ENCODE measurements around the gene PPARD.
"Not testable (repeated sequence)": the region's sequence is repeated elsewhere in the genome, so short reads cannot be mapped to it uniquely, and the experiment has no call there.

PPARD gene

DNA sequence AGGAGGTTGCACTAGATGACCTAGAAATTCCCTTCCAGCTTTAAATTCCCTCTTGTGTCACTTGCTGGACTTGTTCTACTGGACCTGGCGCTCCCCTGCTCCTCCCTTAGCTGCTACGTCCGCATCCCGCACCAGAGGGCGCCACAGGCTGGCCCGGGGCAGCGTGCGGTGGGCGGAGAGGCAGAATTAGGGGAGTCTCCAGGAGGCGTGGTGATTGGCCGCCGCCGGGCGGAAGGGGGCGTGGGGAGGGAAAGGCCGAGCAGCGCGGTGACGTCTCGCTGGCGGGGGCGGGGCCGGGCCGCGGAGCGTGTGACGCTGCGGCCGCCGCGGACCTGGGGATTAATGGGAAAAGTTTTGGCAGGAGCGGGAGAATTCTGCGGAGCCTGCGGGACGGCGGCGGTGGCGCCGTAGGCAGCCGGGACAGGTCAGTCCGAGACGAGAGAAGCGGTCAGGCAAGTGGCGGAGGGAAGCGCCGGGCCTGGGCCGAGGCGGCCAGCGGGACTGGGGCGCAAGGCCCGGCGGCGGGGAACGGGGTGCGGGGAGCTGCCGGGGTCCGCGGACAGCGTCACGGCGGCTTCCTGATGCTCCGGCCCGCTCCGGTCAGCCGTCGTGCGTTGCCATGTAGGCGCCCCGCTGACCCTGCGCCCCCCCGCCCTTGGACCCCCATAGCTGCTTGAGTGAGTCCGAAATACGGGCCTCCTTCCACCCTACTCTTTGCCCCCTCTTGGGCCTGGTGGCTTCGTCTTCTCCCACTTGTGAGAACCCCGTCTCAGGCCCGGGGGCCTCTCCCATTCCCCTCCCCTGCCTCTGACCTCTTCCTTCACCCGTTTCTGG lies at the start of gene PPARD:
PPARD (plus strand) TSS at position 301 of the 834 bp plus-strand sequence. CDS start 68,530 bp downstream, outside the sequence.
- DNase-seq (ENCODE audit: low spot score), result peak; percentile 92

DNA sequence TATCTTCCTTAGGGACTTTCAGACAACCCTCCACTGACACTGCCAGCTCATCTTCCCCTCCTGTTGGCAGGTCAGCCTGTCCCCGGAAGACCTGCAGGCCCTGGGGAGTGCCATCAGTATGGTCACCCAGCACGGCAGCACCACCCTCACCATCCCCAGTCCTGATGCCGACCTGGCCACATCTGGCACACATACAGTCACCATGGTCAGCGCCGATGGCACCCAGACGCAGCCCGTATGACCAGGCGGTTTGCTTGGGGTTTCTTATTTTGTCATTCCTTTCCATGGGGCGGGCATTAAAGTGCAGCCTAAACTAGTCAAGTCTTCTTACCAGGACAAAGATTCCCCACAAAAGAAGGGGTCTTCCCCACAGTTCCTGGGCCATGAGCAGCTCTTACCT lies 48.7 kb upstream of the PPARD start:
- DNase-seq (ENCODE audit: low spot score), result no peak

DNA sequence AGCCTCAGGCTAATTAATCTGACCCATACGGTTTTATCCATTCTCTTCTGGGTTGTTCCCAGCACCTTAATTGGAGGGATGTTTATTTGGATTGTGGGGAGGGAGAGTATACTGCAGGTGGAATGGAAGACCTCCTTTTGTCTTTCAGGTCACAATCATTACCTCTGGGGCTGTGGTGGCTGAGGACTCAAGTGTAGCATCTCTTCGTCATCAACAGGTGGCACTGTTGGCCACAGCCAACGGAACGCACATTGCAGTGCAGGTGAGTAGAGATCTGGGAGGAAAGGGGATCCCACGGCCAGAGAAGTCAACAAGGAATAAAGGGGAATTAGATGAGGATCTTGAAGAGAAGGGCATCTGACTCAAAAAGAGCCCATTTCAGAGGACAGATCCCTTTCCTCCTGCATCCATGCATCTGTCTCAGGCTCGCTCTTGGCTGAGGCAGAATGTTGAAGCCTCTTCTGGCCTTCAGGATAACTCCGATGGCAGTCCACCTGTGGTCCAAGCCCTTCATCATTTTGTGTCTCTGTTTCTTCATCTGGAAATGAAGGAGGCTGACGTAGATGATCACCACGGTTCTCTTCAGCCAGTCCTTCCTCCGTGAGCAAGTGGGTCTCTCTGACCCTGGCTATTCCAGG lies 47.9 kb upstream of the PPARD start:
- peak; percentile 75 for DNase-seq (ENCODE audit: low spot score)

DNA sequence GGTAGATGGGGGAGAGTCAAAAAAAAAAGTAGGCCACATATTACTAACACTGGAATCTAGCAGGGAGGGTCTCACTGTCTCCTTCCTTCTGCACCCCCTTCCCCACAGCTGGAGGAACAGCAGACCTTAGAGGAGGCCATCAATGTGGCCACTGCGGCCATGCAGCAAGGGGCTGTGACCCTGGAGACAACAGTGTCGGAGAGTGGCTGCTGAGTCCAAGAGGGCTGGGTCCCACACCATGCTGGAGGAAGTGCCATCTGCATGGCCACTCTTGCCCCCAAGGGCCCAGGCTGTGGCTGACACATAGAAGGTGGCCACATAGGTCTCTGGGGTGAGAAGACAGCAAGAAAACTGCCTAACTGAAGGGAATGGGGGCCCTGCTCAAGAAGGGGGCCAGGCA lies 47.3 kb upstream of the PPARD start:
- DNase-seq (ENCODE audit: low spot score), result no peak

DNA sequence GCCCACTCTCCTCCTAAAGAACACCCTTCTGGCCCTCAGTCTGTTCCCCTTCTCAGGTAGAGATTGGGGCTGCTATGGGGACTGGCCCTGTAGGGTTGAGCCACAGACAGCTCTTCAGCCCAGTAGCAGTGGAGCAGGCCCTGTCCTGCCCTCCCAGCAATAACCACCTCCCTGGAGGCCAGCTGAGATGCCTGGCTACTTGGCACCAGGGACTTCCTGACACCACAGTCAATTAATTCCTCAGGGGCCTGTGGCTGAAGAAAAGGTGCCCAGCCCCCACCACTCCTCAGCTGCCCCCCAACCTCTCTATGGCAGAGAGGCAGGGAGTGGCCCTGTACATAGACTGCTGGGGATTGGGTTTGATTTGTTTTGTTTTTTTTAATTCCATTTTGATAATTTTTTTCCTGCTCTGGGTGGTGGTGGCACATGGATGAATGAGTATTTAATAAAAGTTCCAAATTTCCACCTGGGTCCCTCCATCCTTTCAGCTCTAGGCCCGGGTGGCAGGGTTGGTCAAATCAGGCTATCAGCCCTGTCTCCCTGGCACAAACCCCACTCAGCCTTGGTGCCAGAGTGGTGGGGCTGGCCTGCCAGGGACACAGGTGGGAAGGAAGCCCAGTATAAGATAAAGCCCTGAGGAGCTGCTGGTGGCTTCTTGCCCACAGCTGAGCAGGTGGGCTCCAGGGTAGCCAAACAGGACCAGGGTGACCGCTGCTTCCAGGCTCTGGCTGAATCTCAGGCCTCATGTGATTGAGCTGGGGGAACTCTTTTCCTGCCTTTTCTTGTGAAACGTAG lies 46.6 kb upstream of the PPARD start:
- DNase-seq (ENCODE audit: low spot score), result no peak

DNA sequence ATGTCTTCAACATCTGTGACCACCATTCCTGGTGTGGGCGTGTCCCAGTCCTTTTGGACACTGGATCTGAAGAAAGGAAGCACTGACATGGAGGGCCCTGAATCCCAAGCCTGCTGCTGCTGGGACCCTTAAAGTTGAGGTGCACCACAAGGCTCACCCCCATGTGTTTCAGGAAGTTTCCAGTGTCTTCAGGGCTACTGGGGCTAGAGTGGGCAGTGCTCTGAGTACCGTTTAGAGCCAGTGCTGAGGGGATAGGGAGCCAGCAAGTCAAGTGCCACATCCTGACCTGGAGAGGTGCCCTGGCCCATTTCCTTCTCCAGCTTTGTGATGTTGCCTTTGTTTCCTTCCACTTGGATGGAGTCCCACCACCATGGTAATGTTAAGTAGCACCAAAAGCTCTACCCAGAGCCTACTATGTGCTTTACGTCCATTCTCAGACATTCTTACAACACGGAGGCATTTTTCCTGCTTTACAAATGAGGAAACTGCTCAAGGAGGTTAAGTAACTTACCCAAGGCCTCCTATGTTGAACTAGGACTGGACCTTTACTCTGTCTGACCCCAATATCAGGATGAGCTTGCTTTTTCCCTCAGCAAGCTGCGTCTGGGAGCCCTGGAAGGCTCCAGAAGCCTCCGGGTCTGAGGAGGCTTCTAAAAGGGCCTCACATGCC lies 45.3 kb upstream of the PPARD start:
- no peak for DNase-seq (ENCODE audit: low spot score)

DNA sequence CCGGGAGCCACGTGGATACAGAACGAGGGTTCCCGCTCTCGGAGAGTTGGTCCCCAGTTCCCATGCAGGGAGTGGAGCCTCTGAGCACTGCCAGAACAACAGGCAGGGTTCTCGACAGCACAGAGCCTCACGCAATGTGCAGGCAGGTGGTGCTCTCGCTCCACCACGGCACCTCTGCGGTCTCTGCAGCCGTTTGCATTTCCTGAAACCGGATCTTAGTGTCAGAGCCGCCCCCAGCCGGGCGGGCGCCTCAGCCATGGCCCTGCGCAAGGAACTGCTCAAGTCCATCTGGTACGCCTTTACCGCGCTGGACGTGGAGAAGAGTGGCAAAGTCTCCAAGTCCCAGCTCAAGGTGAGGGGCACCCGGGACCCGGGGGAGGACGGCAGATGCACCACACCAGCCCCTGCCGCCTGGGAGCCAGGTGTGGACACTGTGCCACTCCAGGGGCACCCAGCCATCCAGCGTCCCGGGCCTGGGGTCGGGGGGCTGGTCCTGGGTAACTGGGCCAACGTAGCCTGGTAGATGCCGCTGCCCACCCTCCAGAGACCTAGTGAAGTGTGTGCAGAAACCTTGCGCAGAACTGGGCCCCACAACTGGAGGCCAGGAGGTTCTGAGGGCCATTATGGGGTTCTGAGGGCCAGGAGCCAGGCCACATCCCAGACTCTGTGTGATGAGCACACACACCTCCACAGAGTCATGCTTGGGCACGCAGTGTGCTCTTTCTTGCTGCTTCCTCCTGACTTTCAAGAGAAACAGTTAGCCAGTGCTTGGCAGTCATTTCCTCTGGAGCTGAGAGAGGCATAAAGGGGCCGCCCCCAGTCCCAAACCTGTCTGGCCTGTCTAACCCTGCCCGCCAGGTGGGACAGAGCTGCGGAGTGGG lies 44.5 kb upstream of the PPARD start, which contains the start of gene DEF6:
DEF6 (plus strand) TSS at position 218 of the 881 bp plus-strand sequence; CDS start at position 257, 39 bp downstream.
- peak; percentile 87 for DNase-seq (ENCODE audit: low spot score)

DNA sequence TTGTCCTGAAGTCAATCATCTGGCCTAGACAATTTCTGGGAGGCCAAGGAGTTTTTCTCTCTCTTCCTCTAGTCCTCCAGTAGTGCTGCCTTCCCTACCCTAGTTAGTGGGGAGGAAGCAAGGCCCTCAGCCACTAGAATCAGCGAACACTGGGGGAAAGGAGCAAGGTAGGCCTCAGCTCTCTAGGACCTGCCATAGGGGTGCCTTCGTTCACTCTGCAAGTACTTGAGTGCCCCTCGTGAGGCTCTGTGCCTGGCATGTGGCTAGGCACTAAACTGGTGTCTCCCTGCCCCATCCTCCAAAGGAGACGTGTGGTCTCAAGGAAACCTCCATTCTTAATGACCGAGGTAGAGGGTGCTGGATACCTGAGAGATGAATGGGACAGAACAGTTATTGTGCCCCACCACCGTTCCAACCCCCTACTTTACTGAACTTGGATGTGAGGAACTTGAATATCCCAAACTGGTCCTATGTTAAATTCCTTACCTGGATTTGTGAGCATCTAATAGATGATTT lies 43.7 kb upstream of the PPARD start:
- DNase-seq (ENCODE audit: low spot score), result no peak

DNA sequence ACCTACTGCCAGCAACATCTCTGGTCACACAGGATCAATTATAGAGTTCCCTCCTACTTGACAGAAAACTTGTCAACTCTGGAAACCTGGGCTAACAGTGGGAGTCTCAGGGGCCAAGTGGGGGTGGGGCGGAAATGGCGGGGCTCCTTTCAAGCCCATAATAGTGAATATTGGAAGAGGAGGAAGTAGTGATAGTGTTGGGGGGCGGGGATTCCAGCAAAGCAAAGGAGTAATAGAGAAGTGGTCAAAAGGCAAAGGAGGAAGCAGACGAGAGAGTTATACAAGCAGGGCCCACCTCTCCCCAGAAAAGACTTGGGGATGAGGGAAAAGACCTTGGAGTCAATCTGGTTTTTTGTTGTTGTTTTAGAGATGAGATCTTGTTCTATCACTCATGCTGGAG lies 42.7 kb upstream of the PPARD start:
- DNase-seq (ENCODE audit: low spot score), result no peak

DNA sequence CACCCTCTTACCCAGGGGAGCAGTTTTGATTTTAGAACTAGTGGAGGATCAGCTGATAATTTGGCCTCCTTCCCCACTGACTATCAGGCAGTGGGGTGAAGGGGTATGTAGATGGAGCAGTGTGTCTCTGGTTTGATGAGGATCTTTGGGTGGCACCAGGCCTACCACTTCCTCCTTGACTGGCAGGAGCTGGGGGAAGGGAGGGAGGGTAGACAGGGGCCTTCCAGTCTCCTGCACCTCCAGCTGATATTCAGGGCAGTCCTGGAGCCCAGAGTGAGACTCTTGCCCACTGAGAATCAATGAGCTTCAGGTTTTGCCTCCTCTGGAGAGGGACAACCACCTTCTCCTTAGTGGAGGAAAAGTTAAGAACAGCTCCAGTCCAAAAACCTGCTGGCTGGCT lies 41.5 kb upstream of the PPARD start:
- no peak for DNase-seq (ENCODE audit: low spot score)

DNA sequence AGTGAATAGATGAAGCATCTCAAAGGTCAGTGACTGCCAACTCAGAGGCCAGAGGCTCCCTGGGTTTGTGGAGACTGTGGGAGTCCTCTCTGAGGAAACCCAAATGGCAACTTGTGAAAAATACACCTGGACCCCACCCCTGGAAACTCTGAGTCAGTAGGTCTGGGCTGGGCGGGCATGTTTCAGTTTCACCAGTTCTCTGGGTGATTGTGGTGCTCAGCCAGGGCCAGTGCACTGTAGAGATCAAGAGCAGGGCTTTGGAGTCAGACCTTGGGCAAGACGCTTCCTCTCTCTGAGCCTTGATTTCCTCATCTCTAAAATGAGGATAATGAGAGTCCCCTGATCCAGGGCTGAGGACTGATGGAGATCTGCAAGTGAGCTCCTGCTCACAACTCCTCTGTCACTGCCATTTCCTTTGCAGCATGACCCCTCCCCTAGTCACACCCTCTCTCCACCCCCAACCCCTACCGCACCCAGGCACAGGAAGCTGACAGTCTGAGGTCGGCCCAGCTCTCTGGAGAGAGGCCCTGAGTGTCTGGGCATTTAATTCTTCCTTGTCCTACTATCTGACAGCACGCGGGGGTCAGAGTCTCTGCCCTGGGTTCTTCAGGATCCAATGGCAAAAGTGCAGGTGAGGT lies 39.6 kb upstream of the PPARD start:
- peak; percentile 28 for DNase-seq (ENCODE audit: low spot score)

DNA sequence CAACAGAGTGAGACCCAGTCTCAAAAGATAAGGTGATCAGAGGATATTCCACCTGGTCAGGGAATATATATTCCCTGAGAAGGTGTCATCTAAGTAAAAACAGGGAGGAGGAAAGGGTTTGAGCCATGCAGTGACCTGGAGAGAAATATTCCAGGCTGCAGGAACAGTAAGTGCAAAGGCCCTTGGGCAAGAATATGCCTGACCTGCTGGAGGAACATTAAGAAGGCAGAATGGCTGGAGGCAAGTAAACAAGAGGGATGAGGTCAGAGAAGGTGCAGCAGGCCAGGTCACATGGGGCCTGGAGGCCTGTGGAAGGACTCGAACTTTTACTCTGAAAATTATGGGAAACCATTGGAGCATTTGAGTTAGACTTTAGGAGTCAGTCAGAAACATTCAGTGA lies 38.1 kb upstream of the PPARD start:
- DNase-seq (ENCODE audit: low spot score), result no peak

DNA sequence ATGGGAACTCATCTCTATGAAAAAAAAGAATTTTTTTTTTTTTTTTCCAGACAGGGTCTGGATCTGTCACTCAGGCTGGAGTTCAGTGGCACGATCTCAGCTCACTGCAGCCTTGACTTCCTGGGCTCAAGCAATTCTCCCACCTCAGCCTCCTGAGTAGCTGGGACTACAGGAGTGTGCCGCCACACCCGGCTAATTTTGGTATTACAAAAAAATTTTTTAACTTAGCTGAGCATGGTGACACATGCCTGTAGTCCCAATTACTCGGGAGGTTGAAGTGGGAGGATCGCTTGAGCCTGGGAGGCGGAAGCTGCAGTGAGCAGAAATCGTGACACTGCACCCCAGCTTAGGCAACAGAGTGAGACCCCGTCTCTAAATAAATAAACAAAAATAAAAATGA lies 37.2 kb upstream of the PPARD start:
- no peak for DNase-seq (ENCODE audit: low spot score)

DNA sequence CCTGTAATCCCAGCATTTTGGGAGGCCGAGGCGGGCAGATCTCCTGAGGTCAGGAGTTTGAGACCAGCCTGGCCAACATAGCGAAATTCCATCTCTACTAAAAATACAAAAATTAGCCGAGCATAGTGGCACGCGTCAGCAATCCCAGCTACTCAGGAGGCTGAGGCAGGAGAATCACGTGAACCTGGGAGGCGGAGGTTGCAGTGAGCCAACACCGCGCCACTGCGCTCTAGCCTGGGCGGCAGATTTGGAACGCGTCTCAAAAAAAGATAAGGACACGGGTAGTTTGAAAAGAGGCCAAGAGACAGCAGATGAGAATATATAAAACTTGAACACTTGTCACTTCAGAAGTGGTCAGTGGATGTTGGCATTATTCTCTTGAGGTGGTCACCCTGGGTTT lies 35.2 kb upstream of the PPARD start:
- not testable (repeated sequence) for DNase-seq (ENCODE audit: low spot score)

DNA sequence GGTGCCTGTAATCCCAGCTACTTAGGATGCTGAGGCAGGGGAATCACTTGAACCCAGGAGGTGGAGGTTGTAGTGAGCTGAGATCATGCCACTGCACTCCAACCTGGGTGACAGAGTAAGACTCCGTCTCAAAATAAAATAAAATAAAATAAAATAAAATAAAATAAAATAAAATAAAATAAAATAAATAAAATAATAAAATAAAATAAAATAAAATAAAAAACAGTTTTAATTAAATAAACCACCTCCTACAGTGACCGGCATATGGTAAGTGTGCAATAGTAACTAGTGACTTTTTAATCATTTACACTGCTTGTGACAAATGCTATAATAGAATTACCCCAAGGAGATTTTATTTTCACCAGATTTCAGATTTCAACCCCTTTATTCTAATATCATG lies 33.8 kb upstream of the PPARD start:
- not testable (repeated sequence) for DNase-seq (ENCODE audit: low spot score)

DNA sequence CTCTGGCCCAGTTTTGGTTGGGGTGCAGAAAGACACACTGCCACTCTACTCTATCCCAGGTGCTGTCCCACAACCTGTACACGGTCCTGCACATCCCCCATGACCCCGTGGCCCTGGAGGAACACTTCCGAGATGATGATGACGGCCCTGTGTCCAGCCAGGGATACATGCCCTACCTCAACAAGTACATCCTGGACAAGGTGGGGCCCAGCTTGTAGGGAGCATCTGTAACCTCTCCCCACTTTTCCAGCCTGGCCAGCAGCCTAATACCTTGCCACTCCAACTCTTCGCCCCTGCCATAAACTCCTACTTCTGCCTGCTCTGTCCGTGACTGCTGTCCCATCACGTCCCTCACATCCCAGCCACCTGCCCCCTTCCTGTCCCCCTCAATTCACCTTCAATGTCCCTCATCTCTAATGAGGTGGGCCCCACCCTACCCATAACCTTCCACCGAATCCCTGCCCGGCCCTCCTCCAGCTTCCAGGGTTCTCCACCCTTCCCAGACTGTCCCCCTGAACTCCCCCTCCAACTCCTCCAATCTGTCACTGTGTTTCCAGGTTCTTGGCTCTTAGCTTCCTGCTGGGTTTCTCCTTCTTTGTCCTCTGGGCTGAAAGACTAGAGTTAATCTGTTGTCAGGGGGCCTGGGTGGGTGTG lies 32.6 kb upstream of the PPARD start:
- no peak for DNase-seq (ENCODE audit: low spot score)

DNA sequence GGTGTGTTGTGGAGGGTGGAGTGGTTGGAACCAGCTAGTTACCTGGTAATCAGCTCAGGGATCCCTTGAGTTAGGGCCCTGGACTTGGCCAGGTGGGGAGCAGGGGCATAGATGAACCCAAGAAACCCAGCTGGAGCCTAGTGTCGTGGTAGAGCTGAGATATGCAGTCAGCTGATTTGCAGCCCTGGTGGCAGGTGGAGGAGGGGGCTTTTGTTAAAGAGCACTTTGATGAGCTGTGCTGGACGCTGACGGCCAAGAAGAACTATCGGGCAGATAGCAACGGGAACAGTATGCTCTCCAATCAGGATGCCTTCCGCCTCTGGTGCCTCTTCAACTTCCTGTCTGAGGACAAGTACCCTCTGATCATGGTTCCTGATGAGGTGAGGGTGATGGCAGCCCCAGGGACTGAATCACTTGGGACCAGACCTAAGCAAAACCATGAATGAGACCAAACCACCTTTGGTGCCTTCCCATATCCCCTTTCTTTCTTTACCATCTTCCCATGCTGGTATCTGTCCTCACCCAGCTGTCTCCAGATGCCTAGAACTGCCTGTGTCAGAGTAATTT lies 32.0 kb upstream of the PPARD start:
- no peak for DNase-seq (ENCODE audit: low spot score)

DNA sequence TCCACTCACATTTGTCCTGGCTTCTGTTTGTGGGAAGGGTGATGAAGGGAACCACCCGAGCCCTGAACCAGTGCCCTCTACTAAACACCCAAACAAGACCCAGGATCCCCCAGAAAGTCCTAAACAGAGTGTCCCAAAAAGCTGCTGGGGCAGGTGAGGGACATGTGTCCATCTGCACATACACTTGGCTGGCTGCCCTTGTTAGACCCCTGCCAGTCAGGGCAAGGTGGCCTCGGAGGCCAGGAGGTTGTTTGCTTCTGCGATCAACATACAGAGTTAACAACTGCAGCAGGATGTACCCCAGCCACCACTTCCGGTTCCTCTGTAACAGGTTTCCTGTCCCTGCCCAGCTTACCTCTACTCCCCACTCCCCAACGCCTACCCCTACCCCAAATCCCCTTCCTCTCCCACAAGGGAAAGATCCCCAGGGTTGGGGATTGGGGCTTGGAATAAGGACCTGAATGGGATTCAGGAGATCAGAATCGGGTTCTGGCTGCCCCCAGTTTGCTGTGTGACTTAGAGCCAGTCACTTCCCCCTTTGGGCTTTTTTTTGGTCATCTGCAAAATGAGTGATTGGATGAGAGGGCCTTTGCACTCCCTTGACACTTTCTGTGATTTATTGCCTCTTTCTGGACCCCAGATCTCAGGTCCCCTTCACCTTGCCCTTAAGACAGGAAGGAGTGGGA lies 30.8 kb upstream of the PPARD start:
- no peak for DNase-seq (ENCODE audit: low spot score)

Measured in HuH-7 (cell line).